HTR-8/SVneo (cell line): Measurements from ENCODE around the gene TXK.

ENCODE experiments used
- DNase-seq: peaks from one replicate; pipeline ENCODE4 v3.0.0; 2011; ENCODE audit warnings: low spot score, mixed read lengths; ENCODE audit not compliant: insufficient read length
- FAIRE-seq: peaks from 2 replicates; lab custom pipeline; 2011; peaks lifted over from hg19 to GRCh38; lab: Jason Lieb, UNC

The TXK gene

GRCh38 chr4:48138511-48138910 lies 4.5 kb upstream of the TXK start:
- FAIRE-seq (no peak), DNase-seq (no peak)

DNA sequence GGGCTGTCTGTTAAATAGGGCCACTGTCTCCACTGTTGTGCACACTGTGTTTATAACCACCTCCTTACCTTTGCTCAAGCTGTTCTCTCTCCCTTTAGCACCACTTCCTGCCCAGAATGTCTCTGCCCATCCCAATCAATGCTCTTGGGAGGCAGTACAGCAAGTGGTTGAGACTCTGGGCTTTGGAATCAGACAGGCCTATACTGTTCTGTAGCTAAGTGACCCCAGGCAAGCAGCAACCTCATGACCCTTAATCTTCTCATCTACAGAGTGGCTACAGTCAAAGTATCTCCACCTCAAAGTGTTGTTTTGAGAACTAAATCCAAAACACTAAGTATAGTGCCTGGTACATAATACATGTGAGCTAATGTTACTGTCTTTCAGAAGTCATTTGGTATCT lies 3.8 kb upstream of the TXK start:
- DNase-seq (no peak), FAIRE-seq (no peak)

DNA sequence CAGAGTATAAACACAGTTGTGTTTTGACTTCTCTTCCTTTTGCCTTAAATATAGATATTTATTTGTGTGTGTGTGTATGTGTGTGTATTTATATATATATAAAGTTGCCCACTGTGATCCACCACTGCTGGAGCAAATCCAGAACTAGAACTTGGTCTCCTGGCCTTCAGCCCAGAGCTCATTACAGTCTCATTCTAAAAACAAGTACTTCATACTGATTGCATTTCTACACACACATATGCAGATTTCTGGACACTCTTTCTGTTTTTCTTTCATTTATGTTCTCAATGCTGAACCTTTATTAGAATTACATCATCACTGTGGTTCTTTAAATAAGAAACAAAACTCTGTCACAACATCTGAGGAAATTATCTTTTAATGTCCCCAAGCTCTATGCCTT lies 381 bp downstream of the TXK start:
- DNase-seq (no peak), FAIRE-seq (no peak)

DNA sequence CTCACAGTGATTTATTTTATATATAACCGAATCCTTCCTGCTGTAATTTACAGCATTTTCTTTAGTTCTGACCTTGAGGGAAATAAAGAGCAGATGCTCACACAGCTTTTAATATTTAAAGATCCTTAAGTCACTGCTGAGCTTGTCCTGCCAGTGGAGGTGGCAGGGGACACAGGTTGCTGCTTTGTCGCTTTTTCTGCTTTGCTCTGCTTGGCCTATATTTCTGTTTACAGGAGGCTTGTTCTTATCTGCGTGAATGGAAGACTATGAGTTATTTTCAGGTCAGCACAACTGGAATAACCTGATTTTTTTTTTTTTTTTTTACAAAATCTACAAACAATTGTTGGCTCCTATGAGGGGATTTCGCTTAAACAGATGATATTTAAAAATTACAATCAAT lies 2.3 kb downstream of the TXK start:
- no peak for FAIRE-seq

DNA sequence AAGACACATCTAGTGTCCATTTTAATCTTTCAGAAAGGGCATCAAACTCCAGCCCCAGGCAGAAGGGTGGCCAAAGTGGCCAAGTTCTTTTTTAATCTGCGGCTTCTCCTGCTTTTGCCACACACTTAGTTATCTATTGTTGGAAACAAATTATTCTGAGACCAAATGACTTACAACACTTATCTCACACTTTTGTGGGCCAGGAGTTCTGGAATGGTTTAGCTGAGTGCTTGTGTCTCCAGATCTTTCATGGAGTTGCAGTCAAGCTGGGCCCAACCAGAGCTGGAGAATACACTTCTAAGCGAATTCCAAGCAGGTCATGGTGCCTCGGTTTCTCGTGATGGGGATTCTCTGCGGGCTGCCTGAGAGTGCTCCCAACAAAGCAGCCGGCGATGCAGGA lies 4.0 kb downstream of the TXK start:
- FAIRE-seq, result no peak
- no peak for DNase-seq

More for the DNA sequence above, 2.3 kb downstream of the TXK start:
- no peak for DNase-seq

DNA sequence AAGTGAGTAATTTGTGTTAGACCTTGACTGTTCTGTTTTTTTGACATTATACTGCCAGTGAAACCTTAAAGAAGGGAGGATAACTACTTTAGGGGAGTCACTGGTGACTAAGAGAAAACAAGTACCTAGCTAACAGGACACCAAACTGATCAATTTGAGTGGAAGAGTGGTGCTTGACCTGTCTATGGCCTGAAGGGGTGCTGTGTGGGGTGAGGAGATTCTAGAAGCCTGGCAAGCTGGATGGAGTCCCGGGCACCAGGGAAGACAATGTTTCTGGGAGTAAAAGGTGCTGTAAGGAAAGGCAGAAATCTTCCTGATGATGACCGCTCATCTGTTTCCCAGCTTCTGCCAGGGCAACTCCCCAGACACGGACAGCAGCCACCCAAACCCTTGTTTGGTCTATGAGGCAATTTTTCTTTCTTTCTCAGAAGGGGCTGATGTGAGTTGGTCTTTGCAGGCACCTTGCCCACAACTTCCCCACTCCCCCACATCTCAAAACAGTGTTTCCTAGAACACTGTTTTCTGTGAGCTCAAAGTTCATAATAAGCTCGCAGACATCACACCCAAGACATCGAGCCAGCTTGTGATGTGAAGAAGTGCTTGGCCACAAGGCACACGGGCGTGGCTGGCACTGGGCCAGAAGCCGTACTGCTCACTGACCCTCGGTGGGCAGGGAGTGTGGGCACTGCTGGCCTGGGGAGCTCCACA lies 4.6 kb downstream of the TXK start:
- FAIRE-seq (no peak), DNase-seq (no peak)

DNA sequence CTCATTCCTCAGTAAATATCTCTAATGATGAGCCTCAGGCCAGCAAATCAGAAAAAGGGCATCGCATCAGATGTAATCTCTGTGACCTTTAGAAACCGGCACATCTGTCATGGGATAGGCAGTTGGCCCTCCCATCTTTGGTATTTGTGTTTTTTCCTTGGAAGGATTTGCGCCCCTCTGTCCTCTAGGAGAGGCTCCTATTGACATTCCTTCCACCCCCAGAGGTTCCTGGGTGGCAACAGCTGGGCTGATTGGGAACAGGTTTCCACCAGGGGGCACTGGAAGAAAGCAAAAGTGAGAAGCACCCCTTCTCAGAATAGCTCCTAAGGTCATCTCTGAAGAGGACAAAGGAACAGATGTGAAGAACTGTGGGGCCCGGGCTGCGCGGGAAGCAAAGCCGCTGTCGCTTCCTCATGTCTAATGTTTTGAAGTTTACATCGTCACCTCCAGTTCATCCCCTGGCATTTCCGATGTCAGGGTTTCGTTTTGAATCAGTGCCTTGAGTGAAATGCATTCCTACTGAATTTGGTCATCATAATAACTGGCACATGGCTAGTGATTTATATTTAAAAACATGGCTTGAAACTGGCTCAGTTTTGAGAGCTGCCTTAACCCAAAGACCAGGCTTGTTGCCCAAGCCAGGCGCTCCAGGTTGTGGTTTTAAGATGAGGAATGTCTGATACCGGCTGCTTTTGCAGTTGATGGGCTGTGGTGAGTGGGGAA lies 6.2 kb downstream of the TXK start:
- FAIRE-seq (no peak), DNase-seq (peak; percentile 75)

DNA sequence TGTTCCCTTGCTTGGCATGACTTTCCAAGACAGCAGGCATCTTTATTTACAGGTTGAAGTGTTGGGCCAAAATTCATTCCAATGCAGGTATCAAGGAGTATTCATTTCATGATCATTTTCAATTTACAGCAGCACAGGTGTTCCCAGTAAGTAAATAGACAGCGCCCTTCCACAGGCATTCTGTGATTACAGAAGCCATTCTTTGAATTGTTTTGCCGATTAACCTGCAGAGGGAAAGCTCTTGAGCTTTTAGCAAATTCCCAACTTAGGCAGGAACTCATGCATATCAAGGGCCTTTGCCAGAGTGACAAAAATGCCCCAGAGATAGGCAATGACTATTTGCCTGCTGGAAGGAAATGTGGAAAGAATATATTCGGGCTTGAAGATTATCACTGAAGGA lies 6.8 kb downstream of the TXK start:
- FAIRE-seq (no peak), DNase-seq (no peak)

GRCh38 chr4:48126621-48127020 lies 7.4 kb downstream of the TXK start:
- no peak for DNase-seq
- no peak for FAIRE-seq

DNA sequence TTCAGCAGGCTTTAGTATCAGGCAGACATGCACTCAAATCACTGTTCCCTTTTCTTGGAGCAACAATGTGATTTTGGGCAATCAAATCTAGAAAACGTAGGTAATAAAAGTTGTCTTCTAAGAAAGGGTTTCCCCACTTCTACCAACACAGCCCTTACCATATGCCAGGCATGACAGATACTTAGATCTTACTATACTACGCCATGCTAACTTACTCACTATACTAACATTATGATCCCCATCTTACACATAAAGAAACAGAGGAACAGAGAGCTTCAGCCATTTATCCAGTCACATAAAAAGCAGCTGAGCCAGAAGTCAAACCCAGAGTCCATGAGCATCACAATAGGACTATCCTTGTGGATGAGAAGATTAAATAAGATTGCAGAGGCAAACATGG lies 9.2 kb downstream of the TXK start:
- FAIRE-seq (no peak), DNase-seq (no peak)

DNA sequence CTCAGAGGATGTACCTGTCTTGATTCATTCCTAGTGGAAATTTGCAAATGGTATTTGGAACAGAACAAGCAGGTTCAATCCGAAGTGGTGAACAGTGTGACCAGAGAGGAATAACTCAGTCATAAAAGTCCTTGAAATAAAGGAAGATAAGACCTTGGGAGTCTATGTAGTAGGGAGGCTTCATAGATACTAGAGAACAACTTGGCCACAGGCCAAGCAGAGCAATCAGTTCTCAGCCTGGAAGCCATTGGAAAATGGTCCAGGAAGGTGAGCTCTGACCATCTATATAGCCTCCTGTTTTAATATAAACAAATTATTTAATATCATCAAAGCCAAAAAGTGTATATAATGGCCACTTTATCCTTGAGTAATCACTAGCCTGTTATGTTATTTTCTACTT lies 11.3 kb downstream of the TXK start:
- FAIRE-seq (no peak), DNase-seq (no peak)

GRCh38 chr4:48121180-48121579 lies 12.9 kb downstream of the TXK start:
- DNase-seq (no peak), FAIRE-seq (no peak)

- FAIRE-seq (no peak), DNase-seq (no peak)
Measured at GRCh38 chr4:48120132-48120531, 13.9 kb downstream of the TXK start.

GRCh38 chr4:48119646-48120045 lies 14.4 kb downstream of the TXK start:
- no peak for FAIRE-seq
- no peak for DNase-seq

DNA sequence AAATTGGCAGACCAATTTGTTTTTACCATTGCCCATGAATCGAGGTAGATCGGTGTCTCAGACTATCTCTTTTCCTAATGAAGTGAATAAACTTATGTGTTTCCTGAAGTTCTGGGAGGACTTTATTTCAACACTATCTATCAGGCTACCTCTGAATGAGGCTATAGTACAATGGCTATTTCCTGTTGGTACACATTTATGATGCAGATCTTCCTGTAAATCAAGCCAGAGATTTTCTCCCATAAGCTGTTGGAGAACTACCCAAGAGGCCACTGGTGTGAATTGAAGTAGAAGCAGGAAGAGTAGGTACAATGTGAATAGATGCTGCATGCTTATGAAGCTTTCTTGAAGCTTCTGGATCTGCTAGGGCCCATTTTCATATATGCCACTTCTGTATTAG lies 16.0 kb downstream of the TXK start:
- DNase-seq, result no peak
- FAIRE-seq, result no peak

DNA sequence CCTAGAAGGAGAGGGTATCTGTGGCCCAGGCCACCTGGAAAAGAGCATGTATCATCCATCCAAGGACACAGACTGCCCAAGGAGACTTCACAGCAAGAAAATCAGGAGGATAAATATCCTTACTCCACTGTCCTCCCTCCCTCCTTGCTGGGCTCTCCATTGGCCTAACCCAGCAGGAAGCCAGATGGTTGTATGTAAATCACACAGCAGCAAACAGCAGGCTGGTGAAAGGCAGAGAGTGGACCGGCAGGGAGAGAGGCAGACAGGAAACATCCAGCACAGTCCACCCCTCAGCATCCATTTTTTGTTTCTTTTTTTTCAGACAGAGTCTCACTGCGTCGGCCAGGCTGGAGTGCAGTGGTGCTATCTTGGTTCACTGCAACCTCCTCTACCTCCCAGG lies 17.5 kb downstream of the TXK start:
- no peak for FAIRE-seq
- DNase-seq, result no peak

DNA sequence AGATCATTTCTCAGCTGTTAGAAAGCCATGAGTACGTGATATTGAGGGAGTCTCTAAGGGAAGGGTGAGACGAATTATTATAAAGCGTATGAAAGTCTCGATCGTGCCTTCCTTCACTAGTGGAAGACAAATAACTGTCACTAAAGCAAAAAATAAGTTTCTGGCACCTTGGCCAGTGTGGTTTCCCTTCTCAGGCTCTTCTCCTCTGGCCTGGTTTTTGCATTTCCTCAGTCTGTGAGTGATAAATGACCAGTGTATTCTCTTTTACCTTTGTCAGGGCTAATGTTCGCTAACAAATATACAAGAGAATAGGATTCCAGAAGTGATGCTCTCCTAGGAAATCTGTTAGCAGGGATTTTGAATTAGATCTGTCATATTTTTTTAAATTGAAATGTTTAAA lies 19.6 kb downstream of the TXK start:
- no peak for FAIRE-seq

GRCh38 chr4:48112017-48112667 lies 21.9 kb downstream of the TXK start:
- DNase-seq (no peak), FAIRE-seq (no peak)

More for the DNA sequence above, 19.6 kb downstream of the TXK start:
- DNase-seq, result no peak

DNA sequence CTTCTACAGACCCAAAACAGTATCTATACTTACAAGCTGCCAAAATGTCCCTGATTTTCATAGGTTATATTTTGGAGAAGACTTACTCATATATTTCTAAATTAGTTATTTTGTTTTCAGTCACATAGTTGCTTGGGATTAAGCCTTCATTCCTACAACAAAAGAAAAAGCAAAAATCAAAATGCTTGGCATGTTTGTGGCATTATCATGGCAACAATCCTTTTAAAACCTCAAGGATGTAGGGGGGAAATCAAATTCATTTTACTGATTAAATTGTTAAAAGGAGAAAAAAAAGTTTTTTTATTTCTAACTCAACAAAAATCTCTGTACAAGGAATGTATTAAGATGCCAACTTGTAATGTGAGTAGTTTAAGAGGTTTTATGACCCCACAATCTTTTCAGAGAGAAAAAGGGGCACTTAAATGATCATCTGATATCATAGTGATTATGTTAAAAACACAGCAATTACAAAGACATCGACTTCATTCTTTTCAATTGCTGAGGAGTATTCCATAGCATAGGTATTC lies 23.5 kb downstream of the TXK start:
- DNase-seq (no peak), FAIRE-seq (no peak)

DNA sequence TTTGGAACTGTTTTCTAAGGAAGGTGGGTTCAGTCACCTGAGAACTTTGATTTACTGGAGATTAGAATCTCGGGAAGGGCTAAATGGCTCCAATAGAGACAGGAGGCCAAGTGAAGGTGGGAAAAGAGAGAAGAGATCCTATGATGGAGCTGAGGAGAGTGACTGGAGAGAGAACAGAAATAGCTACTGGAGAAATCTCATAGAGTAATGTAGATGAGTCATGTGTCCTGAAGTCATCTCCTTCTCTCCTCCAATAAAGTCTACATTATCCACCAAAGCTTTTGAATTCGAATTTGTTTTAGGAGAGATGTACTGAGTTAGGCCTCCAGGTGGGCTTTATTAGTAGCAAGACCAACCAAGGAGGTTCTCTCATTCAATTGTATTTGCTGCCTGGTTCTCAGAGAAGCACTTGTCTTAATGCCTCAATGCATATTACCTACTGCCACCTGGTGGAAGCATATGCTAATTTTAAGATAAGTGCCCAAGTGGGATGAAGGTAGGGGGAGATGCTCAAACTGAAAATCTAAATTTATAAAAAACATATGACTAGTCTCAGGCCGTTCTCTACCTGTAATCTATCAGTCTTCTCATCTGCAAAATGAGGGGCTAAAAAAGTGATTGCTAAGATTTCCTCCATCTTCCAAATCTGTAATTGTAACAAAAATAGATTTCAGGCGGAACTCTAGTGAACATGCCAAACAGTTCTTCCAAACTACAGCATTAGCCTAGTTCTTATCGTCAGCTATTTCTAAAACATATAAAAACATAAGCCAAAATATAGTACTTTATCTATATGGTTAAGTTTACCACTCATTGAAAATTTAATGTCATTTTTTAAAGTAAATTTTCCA lies 24.4 kb downstream of the TXK start:
- DNase-seq (peak; percentile 36), FAIRE-seq (peak; percentile 13)
